ENCODE results near the gene MOSMO.
"Not testable (repeated sequence)": the region's sequence is repeated elsewhere in the genome, so short reads cannot be mapped to it uniquely, and the experiment has no call there.

MOSMO gene

GRCh38 chr16:22109258-22109898 is 101.5 kb downstream of the MOSMO start:
- no peak overlapping the region for H3K9ac ChIP-seq (ENCODE audit: low read length)
- no peaks in the 10 kb centered on the region for H3K36me3 ChIP-seq (ENCODE audit: control insufficient read depth, insufficient read depth, low read length)
- no peaks in the 10 kb centered on the region for H3K4me1 ChIP-seq (ENCODE audit: control insufficient read depth, insufficient read depth, low read length)
- H3K27me3 ChIP-seq (ENCODE audit: control insufficient read depth, insufficient read depth, low read length), result peaks cover 4% of the 10 kb centered on the region
- no peaks in the 10 kb centered on the region for H3K9me3 ChIP-seq (ENCODE audit: control insufficient read depth, low read length)
- no peak overlapping the region for H3K4me3 ChIP-seq (ENCODE audit: low read length)

GRCh38 chr16:22111629-22112028 is 103.7 kb downstream of the MOSMO start:
- not testable (repeated sequence) for H3K4me3 ChIP-seq (ENCODE audit: low read length); H3K36me3 ChIP-seq (ENCODE audit: control insufficient read depth, insufficient read depth, low read length); H3K4me1 ChIP-seq (ENCODE audit: control insufficient read depth, insufficient read depth, low read length); H3K27me3 ChIP-seq (ENCODE audit: control insufficient read depth, insufficient read depth, low read length); H3K9ac ChIP-seq (ENCODE audit: low read length); H3K9me3 ChIP-seq (ENCODE audit: control insufficient read depth, low read length)

GRCh38 chr16:22116095-22116700 is 108.3 kb downstream of the MOSMO start:
- Histone ChIP-seq H3K36me3 (ENCODE audit: control insufficient read depth, insufficient read depth, low read length) (no peaks in the 10 kb centered on the region), H3K9ac (ENCODE audit: low read length) (no peak overlapping the region), H3K4me3 (ENCODE audit: low read length) (no peak overlapping the region), H3K4me1 (ENCODE audit: control insufficient read depth, insufficient read depth, low read length) (no peaks in the 10 kb centered on the region), H3K9me3 (ENCODE audit: control insufficient read depth, low read length) (no peaks in the 10 kb centered on the region), H3K27me3 (ENCODE audit: control insufficient read depth, insufficient read depth, low read length) (no peaks in the 10 kb centered on the region)

GRCh38 chr16:22117609-22118008 is 109.7 kb downstream of the MOSMO start:
- H3K4me1 ChIP-seq (ENCODE audit: control insufficient read depth, insufficient read depth, low read length), result no peaks in the 10 kb centered on the region
- no peaks in the 10 kb centered on the region for H3K36me3 ChIP-seq (ENCODE audit: control insufficient read depth, insufficient read depth, low read length)
- no peak overlapping the region for H3K9ac ChIP-seq (ENCODE audit: low read length)
- H3K27me3 ChIP-seq (ENCODE audit: control insufficient read depth, insufficient read depth, low read length), result no peaks in the 10 kb centered on the region
- H3K4me3 ChIP-seq (ENCODE audit: low read length), result no peak overlapping the region
- no peaks in the 10 kb centered on the region for H3K9me3 ChIP-seq (ENCODE audit: control insufficient read depth, low read length)

GRCh38 chr16:22120440-22120839 is 112.5 kb downstream of the MOSMO start:
- Histone ChIP-seq H3K36me3 (ENCODE audit: control insufficient read depth, insufficient read depth, low read length) (no peaks in the 10 kb centered on the region), H3K9me3 (ENCODE audit: control insufficient read depth, low read length) (no peaks in the 10 kb centered on the region), H3K4me3 (ENCODE audit: low read length) (no peak overlapping the region), H3K27me3 (ENCODE audit: control insufficient read depth, insufficient read depth, low read length) (no peaks in the 10 kb centered on the region), H3K4me1 (ENCODE audit: control insufficient read depth, insufficient read depth, low read length) (no peaks in the 10 kb centered on the region), H3K9ac (ENCODE audit: low read length) (no peak overlapping the region)

- Histone ChIP-seq H3K9ac (ENCODE audit: low read length) (no peak overlapping the region), H3K4me1 (ENCODE audit: control insufficient read depth, insufficient read depth, low read length) (no peaks in the 10 kb centered on the region), H3K9me3 (ENCODE audit: control insufficient read depth, low read length) (no peaks in the 10 kb centered on the region), H3K4me3 (ENCODE audit: low read length) (no peak overlapping the region), H3K27me3 (ENCODE audit: control insufficient read depth, insufficient read depth, low read length) (no peaks in the 10 kb centered on the region), H3K36me3 (ENCODE audit: control insufficient read depth, insufficient read depth, low read length) (no peaks in the 10 kb centered on the region)
These were observed 114.3 kb downstream of the MOSMO start for GRCh38 chr16:22122239-22122638.

- Histone ChIP-seq H3K9ac (ENCODE audit: low read length) (no peak overlapping the region), H3K4me3 (ENCODE audit: low read length) (no peak overlapping the region)
These were observed 115.2 kb downstream of the MOSMO start for GRCh38 chr16:22123146-22123545.

GRCh38 chr16:22123759-22124490 is 116.0 kb downstream of the MOSMO start:
- Histone ChIP-seq H3K4me3 (ENCODE audit: low read length) (no peak overlapping the region), H3K36me3 (ENCODE audit: control insufficient read depth, insufficient read depth, low read length) (no peaks in the 10 kb centered on the region), H3K9me3 (ENCODE audit: control insufficient read depth, low read length) (no peaks in the 10 kb centered on the region), H3K9ac (ENCODE audit: low read length) (no peak overlapping the region), H3K27me3 (ENCODE audit: control insufficient read depth, insufficient read depth, low read length) (no peaks in the 10 kb centered on the region), H3K4me1 (ENCODE audit: control insufficient read depth, insufficient read depth, low read length) (no peaks in the 10 kb centered on the region)

More at GRCh38 chr16:22123146-22123545, 115.2 kb downstream of the MOSMO start:
- no peaks in the 10 kb centered on the region for H3K36me3 ChIP-seq (ENCODE audit: control insufficient read depth, insufficient read depth, low read length)
- H3K27me3 ChIP-seq (ENCODE audit: control insufficient read depth, insufficient read depth, low read length), result no peaks in the 10 kb centered on the region
- no peaks in the 10 kb centered on the region for H3K9me3 ChIP-seq (ENCODE audit: control insufficient read depth, low read length)
- H3K4me1 ChIP-seq (ENCODE audit: control insufficient read depth, insufficient read depth, low read length), result no peaks in the 10 kb centered on the region

- Histone ChIP-seq H3K27me3 (ENCODE audit: control insufficient read depth, insufficient read depth, low read length) (no peaks in the 10 kb centered on the region), H3K36me3 (ENCODE audit: control insufficient read depth, insufficient read depth, low read length) (no peaks in the 10 kb centered on the region), H3K4me1 (ENCODE audit: control insufficient read depth, insufficient read depth, low read length) (no peaks in the 10 kb centered on the region), H3K4me3 (ENCODE audit: low read length) (no peak overlapping the region), H3K9ac (ENCODE audit: low read length) (no peak overlapping the region), H3K9me3 (ENCODE audit: control insufficient read depth, low read length) (no peaks in the 10 kb centered on the region)
These were observed 116.8 kb downstream of the MOSMO start for GRCh38 chr16:22124583-22125284.

- Histone ChIP-seq H3K27me3 (ENCODE audit: control insufficient read depth, insufficient read depth, low read length) (no peaks in the 10 kb centered on the region), H3K36me3 (ENCODE audit: control insufficient read depth, insufficient read depth, low read length) (no peaks in the 10 kb centered on the region), H3K9ac (ENCODE audit: low read length) (no peak overlapping the region), H3K4me1 (ENCODE audit: control insufficient read depth, insufficient read depth, low read length) (no peaks in the 10 kb centered on the region), H3K4me3 (ENCODE audit: low read length) (no peak overlapping the region), H3K9me3 (ENCODE audit: control insufficient read depth, low read length) (no peaks in the 10 kb centered on the region)
These were observed 118.2 kb downstream of the MOSMO start for GRCh38 chr16:22126037-22126558.

GRCh38 chr16:22128537-22128936 is 120.6 kb downstream of the MOSMO start:
- not testable (repeated sequence) for H3K4me1 ChIP-seq (ENCODE audit: control insufficient read depth, insufficient read depth, low read length); H3K9ac ChIP-seq (ENCODE audit: low read length); H3K9me3 ChIP-seq (ENCODE audit: control insufficient read depth, low read length); H3K4me3 ChIP-seq (ENCODE audit: low read length); H3K36me3 ChIP-seq (ENCODE audit: control insufficient read depth, insufficient read depth, low read length); H3K27me3 ChIP-seq (ENCODE audit: control insufficient read depth, insufficient read depth, low read length)

GRCh38 chr16:22130528-22130927 is 122.6 kb downstream of the MOSMO start:
- no peaks in the 10 kb centered on the region for H3K4me1 ChIP-seq (ENCODE audit: control insufficient read depth, insufficient read depth, low read length)
- H3K4me3 ChIP-seq (ENCODE audit: low read length), result no peak overlapping the region
- no peaks in the 10 kb centered on the region for H3K9me3 ChIP-seq (ENCODE audit: control insufficient read depth, low read length)
- H3K36me3 ChIP-seq (ENCODE audit: control insufficient read depth, insufficient read depth, low read length), result no peaks in the 10 kb centered on the region
- no peaks in the 10 kb centered on the region for H3K27me3 ChIP-seq (ENCODE audit: control insufficient read depth, insufficient read depth, low read length)
- no peak overlapping the region for H3K9ac ChIP-seq (ENCODE audit: low read length)
